Left ventricle myocardium superior (tissue), 1 donor: ENCODE data around the gene GCK. TPM values are rescaled to one million over a fixed set of nuclear protein-coding genes. Genes with fewer than 3 reads are reported as not detected.

Source experiments
- ATAC-seq: fragments of 200-7000 bp; cut with Tn5 transposase; one replicate; pipeline ENCODE4 v1.9.1; 2020; ENCODE audit warnings: mild to moderate bottlenecking, moderate library complexity
- DNase-seq: peaks from one replicate; pipeline ENCODE4 v3.0.0-alpha.2; 2020
- intact Hi-C: fragments of 100-400 bp; cut with micrococcal nuclease; formaldehyde crosslinking; loops from one replicate; pipeline ENCODE4 v1.11.0; 2022
- total RNA-seq: library from RNA; stranded (reverse); fragmentation: NEBNext Ultra II Directional; extraction: Animal tissue kit (Norgen Biotek cat#: 25700); gene quantifications from one replicate; pipeline ENCODE4 v1.2.1, GENCODE V29; 2021
- donor health status: DM: no; HTN: yes; CAD: no; lungs with severe emphysema.

The GCK gene
- total RNA-seq, 1 donor from 2014 or later: 1.4 TPM

DNA sequence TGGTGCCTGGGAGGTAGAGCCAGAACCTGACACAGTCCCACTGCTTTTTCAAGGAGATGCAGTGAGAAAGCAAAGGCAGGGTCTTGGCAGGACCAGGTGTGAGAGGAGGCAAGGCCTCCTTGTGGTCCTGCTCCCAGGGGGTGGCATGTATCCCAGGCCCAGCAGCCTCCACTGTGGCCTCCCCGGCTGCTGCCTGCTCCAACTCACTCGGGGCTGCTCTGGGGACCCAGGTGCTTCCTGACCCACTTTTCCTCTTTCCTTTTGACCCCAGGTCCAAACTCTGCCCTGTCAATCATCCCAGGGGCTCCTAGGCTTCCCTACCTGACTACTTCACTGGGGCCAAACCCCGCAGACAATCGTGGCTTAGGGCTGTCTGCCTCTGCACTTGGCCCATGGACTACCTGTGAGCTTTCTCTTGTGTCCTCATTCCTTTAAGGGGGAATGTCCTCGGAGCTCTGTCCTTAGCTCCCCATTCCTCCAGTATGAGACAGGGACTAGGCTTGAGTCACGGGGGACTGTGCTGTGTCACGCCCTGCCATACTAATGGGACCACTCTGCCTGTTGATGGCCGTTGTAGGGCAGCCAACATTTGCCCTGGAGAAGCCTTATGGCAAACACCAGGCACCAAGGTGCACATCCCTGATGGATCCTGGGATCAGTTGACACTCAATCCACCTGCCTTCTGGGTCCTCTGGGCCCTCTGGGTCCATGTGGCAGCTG is 86.2 kb downstream of the GCK start:
- DNase-seq (peak; percentile 18), ATAC-seq (no peak)
- intact Hi-C loops: no loop called here

DNA sequence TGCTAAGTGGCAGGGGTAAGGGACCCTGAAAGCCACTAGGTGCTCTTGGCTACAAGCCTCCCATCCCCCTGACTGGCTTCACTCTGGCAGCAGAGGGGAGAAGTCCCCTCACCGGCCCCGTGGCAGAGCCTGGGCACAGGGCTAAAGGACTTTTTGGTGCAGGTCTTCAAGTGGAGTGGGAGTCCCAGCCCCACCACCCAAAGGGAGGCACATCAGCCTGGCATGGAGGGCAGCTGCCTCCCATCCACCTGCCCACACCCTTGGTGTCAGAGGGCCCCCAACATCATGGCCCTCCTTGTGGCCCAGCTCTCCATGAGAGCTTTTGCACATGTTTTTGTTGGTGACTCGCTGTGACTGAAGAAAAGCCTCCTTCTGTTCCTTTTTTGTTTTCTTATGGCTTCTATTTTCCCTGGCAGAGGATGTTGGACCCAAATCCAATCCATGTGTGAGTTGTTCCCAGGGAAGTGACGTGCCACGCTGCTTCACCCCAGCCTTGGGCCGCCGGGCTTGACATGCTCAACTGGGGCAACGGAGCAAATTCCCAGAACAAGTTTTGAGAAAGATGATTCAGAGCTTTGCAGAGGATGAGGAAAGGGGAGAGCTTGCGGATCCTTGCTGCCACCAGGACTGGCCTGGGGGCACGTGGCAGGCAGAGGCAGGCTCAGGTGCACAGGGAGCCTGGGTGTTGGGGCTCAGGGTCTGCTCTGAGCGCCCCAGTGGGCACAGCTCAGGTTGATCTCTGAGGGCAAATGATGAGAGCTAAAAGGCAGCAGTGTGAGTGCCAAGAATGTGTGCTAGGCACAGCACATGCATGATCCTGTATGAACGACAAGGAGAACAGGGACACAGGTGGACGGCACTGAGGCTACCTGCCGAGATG is 87.0 kb downstream of the GCK start:
- DNase-seq: peak; percentile 40
- no peak for ATAC-seq
- intact Hi-C loops: no loop called here

DNA sequence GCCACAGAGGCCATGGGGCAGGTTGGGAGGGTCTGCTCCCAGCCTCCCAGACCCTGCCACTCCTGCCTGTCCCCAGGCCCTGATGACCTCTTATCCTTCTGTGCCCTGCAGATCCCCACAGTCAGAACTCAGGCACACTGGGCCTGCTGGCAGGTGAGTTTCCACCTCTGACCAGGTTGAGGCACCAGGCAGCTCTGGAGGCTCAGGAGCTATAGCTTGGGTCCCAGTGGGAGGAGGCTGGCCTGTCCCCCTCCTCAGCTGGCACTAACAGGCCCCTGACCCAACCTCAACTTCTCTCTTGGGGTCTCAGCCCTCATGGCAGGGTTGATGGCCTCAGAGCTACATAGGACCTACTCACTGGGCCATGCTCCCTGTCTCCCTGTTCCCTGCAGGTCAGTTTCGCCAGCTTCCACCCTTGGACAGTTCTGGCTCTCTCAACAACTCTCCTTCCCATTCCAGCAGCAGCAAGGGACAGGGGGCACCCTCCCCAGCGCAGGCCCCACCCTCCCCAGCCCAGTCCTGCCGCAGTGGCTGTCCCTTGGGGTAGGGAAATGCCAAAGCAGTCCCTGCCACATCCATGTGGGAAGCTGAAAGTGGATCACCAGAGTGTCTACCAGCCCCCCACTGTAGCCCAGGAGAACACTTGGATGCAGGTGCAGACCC is 87.8 kb downstream of the GCK start:
- intact Hi-C loops: no loop called here
- no peak for DNase-seq
- ATAC-seq: no peak

DNA sequence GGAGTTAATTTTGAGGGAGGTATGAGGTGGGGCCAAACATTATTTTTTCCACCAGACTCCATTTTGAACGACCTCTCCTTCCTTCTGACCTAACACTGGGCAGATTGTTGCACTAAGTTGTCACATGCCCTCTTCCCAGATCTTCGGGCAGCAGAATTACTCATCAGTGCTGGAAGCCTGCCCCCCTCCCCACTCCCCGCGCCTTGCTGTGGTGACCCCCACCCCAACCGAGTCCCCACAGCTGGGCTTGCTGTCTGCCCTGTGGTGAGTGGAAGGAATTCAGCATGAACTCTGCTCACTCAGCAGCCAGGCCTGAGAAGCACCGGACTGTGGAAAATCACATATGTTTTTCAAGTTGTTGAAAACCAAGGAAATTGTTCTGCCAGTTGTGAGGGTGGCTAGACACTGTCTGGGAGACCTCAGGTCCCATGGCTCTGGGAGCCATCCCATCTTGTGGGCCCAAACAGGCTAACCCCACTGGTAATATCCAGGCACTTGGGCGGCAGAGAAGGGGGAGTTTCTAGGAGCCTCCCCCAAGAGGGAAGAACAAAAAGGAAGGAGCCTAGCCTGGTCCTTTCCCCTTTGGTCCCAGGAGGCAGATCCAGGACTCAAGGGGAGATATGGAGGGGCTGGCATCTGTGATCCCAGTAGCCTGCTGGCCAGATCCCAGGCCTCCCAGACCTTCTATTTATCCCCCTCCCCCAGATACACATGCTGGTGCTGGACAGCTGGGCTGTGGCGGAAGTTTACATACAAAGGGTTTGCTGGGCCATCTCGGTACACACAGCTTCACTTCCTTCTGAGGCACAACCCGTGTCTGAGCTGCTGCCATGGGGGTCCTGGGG is 88.6 kb downstream of the GCK start:
- ATAC-seq (no peak), DNase-seq (no peak)
- intact Hi-C loops: no loop called here

DNA sequence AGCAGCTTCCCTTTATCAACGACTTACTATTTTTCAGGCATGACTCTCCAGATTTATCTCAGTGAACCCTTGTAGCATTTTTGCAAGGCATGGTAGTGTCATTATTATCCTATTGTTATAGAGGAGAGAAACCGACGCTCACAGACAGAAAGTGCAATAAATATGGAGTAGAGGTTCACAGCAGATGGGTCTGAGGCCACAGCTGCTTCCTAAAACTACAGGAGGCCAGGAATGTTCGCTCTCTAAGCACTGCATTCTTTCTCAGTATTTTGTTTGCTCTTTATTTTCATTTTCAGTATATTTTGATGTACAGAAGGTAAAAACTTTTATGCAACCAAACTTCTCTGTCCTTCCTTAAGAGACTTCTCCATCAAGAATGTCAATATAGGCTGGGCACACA is 89.6 kb downstream of the GCK start:
- DNase-seq (no peak), ATAC-seq (no peak)
- intact Hi-C loops: no loop called here

DNA sequence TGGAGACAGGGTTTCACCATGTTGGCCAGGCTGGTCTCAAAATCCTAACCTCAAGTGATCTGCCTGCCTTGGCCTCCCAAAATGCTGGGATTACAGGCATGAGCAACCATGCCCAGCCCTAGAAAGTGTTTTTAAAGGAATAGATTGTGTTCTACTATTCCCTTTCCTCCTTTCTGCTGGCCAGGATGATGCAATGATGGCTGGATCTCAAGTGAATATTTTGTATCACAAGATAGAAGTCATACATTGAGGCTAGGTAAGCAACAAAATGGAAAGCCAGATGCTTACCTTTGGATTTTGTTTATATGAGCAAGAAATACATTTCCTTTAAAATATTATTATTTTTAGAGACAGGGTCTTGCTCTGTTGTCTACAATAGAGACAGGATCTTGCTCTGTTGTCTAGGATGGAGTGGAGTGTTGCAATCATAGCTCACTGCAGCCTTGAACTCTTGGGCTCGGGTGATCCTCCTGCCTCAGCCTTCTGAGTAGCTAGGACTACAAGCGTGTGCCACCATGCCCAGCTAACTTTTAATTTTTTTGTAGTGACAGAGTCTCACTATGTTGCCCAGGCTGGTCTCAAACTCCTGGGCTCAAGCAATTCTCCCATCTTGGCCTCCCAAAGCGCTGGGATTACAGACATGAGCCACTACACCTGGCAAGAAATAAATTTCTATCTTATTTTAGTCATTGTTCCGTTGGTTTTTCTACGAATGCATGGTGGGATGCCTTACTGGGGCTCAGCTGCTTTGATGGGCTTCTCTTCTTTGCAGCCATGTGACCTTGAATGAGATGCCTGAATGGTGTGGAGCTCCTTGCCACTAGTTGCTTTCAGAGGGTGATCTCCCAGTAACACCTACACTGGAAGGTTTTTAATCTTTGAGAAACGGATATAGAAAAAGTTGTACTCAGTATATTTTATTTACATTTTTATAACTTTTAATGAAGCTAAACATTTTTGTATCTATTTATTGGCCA is 90.9 kb downstream of the GCK start:
- intact Hi-C loops: no loop called here
- ATAC-seq: no peak

DNA sequence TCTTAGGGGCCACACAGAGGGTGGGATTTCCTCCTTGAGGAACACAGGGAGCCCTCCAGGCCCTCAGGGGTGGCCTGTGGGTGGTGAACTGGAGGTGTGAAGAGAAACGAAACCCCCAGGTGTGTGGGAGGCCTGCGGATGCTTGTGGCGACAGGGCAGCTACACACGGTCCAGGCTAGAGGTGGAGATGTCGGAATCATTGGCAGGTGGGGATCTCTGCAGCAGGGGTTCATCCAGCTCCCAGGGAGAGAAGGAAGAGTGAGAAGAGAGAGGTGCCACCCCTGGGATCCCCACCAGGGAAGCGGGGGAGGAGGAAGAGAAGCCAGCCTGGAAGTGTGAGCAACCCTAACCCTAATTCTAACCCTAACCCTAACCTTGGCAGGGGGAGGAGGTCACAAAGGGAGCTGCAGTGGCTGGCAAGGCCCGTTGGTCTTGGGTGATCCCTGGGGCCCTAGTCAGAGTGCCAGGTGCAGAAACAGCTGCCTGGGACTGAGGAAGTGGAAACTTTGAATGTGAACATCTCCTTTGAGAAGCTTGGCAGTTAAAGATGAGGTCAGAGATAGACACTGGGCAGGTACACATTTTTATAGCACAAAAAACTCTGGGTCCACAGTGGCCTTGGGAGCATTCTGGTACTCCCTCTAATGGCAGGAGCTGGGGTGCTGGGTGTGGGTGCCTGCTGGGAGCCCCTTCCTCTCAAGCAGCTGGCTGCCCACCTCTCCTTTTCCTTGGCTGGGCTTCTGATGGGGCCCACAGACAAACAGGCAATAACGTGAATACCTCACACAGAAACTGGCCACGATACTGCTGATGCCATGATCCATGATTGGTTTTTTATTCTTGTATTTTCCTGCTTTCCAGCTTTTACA is 91.9 kb downstream of the GCK start:
- intact Hi-C loops: no loop called here
- ATAC-seq: no peak
- DNase-seq: no peak

More for the DNA sequence above, 90.9 kb downstream of the GCK start:
- no peak for DNase-seq

DNA sequence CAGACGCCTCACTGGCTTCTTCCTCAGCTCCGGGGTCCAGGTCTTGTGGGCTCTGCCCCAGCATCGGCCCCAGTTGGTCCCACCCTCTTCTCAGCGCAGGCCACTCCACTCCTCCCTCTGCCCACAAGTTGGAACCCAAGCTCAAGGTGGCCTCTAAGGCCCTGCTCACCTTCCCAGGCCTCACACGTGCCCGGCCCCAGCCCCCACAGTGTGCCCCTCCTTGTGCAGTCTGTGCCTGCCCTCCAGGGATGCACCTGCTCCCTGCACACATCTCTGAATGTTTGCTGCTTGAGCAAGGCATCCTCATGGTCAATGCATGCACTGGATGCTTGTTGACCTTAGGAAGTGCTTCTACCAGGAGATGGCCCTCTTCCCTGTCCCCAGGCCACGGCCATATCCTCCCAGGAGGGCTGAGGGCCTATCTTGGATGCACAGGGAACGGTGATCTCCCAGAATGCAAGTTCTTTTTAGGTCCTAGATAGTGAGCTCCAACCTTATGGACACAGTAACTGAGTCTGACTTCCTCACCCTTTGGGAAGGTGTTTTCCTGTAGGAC is 92.8 kb downstream of the GCK start:
- ATAC-seq (no peak), DNase-seq (no peak)
- intact Hi-C loops: no loop called here

DNA sequence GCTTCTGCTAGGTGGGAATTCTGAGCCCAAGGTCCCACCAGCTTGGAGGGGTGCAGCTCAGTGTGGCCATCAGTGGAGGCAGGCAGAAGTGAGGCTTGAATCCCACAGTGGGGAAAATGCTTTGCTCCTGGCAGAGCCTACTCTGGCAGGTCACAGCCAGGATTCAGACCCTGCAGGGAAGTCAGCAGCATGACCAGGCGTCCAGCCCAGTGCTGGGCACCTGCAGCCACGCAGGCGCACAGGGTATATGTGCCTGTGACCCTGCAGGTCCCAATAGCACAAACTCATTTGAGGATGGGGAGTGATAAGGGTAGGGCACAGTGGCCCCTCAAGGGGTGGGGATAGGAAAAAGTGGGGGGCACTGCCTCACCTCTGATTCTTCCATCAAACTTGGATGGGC is 93.5 kb downstream of the GCK start:
- DNase-seq (no peak), ATAC-seq (no peak)
- intact Hi-C loops: no loop called here

DNA sequence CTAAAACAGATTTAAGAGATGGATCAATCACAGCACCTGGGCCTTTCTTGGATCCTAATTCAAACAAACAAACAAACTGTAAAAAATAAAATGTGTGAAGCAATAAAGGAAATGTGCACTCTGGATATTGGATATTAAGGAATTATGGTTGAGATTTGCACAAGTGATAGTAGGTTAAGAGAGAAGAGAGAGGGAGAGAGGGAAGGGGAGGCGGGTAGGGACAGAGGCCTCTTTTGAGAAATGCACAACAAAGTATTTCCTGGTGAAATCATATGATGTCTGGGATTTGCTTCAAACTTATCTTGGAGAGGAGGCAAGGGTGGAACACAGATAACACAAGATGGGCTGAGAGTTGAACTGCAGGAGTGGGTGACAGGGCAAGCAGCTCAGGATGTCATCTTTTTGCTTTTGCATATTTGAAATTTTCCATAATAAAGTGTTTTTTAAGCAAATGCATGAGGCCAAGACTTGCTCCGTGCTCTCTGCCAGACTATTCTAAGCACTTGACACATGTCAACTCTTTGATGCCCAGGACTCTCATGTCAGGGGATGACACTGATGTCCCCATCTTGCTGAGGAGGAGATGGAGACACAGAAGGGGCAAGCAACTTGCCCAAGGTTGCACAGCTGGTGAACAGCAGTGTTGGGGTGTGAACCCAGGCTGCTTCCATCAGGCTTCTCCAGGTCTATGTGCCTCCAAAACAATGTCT is 94.2 kb downstream of the GCK start:
- intact Hi-C loops: no loop called here
- ATAC-seq: no peak
- DNase-seq: no peak

DNA sequence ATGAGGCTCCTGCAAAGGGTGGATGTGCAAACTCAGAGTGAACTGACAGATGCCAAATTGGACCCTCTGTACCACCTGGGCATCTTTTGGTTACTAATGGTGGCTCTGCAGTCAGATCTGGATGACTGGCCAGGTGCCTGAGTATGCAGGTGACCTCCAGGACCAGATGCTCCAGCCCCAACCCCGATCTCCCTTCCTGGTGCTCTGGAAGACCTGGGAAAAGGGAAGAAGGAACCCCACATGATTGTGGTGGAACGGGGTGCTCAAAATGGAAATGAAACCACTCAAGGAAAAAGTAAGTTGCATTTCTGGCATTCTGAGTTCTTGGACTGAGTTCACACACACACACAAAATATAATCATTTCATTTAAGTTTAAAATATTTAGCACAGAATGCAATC is 94.9 kb downstream of the GCK start:
- intact Hi-C loops: no loop called here
- DNase-seq: no peak
- no peak for ATAC-seq

Other genes starting within 250 kb of the GCK start
- not detected for gene SPDYE1, start 191.5 kb downstream of the GCK start, total RNA-seq
- gene DBNL, start 144.7 kb downstream of the GCK start, total RNA-seq: 31.2 TPM
- 967 TPM for gene PGAM2, start 123.9 kb downstream of the GCK start, total RNA-seq
- gene POLM, start 106.9 kb downstream of the GCK start, total RNA-seq: 17.6 TPM
- 18.4 TPM for gene AEBP1, start 85.1 kb downstream of the GCK start, total RNA-seq
- gene POLD2, start 65.9 kb downstream of the GCK start, total RNA-seq: 92.9 TPM
- gene MYL7, start 48.1 kb downstream of the GCK start, total RNA-seq: 2,865 TPM
- gene YKT6, start 11.5 kb upstream of the GCK start, total RNA-seq: 58.4 TPM
- gene CAMK2B, start 136.2 kb upstream of the GCK start, total RNA-seq: 98.4 TPM